ENCODE measurements around the gene SBF2.

DNA sequence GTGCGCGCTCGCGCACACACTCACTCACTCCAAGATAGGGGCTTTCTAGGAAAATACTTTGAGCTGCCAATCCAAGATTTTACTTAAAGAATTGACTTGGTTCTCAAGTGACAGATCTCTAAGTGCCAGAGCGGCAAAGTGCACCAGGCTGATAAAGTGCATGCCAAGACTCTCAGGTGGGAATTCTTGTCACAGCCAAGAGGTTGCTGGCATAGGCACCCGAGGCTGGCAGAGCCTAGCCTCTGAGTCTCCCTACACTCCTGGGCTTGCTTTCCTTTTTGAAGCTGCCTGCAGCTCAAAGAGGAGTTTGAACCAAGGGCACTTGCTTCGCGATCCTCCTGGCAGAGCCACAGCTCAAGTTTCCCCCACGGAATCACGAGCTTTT lies 8.3 kb upstream of the SBF2 start:
- TF ChIP-seq, protein P1, sequence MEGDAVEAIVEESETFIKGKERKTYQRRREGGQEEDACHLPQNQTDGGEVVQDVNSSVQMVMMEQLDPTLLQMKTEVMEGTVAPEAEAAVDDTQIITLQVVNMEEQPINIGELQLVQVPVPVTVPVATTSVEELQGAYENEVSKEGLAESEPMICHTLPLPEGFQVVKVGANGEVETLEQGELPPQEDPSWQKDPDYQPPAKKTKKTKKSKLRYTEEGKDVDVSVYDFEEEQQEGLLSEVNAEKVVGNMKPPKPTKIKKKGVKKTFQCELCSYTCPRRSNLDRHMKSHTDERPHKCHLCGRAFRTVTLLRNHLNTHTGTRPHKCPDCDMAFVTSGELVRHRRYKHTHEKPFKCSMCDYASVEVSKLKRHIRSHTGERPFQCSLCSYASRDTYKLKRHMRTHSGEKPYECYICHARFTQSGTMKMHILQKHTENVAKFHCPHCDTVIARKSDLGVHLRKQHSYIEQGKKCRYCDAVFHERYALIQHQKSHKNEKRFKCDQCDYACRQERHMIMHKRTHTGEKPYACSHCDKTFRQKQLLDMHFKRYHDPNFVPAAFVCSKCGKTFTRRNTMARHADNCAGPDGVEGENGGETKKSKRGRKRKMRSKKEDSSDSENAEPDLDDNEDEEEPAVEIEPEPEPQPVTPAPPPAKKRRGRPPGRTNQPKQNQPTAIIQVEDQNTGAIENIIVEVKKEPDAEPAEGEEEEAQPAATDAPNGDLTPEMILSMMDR (IDR thresholded peaks at IDR 0.05; ENCODE audit: low read length), result no peak
- TF ChIP-seq EZH2 (IDR thresholded peaks at IDR 0.05; ENCODE audit: borderline replicate concordance, low read length), result no peak

Measured in OCI-LY1 (cell line).